Neural cell (in vitro differentiated cells): ENCODE data around the gene GRM5.
"Not testable (repeated sequence)": the region's sequence is repeated elsewhere in the genome, so short reads cannot be mapped to it uniquely, and the experiment has no call there.

Experiments
- CTCF ChIP-seq: fragments of 450-650 bp; IDR thresholded peaks from 2 replicates; pipeline ENCODE4 v1.5.1; 2014; ENCODE audit warnings: antibody characterized with exemption, mild to moderate bottlenecking, moderate library complexity; ENCODE audit not compliant: poor library complexity, severe bottlenecking
- EP300 ChIP-seq: fragments of 450-650 bp; conservative IDR thresholded peaks from 2 replicates; pipeline ENCODE4 v1.6.1; 2014; ENCODE audit warnings: antibody characterized with exemption, mild to moderate bottlenecking, moderate library complexity; ENCODE audit not compliant: poor library complexity, severe bottlenecking
- EZH2 ChIP-seq: fragments of 200-600, 300-800 bp; shearing (Covaris generic), sonication (generic); IDR thresholded peaks from 2 replicates; pipeline ENCODE4 v1.6.1; 2014; ENCODE audit warnings: antibody characterized with exemption, low read length, borderline replicate concordance, mild to moderate bottlenecking; ENCODE audit not compliant: insufficient read depth, poor library complexity, severe bottlenecking
- POLR2AphosphoS5 ChIP-seq: IDR thresholded peaks from 2 replicates; pipeline ENCODE4 v1.6.1; 2012
- RAD21 ChIP-seq: fragments of 450-650 bp; conservative IDR thresholded peaks from 2 replicates; pipeline ENCODE4 v1.6.1; 2014; ENCODE audit warnings: antibody characterized with exemption, mild to moderate bottlenecking, moderate library complexity
- REST ChIP-seq: IDR thresholded peaks from 2 replicates; pipeline ENCODE4 v1.6.1; 2012; ENCODE audit warnings: borderline replicate concordance
- SMC3 ChIP-seq: fragments of 450-650 bp; conservative IDR thresholded peaks from 2 replicates; pipeline ENCODE4 v1.6.1; 2014; ENCODE audit warnings: antibody characterized with exemption, mild to moderate bottlenecking, moderate library complexity; ENCODE audit not compliant: poor library complexity
- TAF1 ChIP-seq: IDR thresholded peaks from 2 replicates; pipeline ENCODE4 v1.6.1; 2012; ENCODE audit warnings: low read depth

- TF ChIP-seq RAD21, CTCF, EP300, POLR2AphosphoS5, REST, TAF1, EZH2, SMC3: not testable (repeated sequence)
Measured at GRCh38 chr11:89029671-89030070, 36.1 kb downstream of the GRM5 start.
